Trophoblast cell (in vitro differentiated cells and primary cell): ENCODE results near the gene KRT13.

ENCODE experiments used
- DNase-seq, 2 donors: peaks; one replicate each; pipeline ENCODE4 v3.0.0-alpha.2; 2016
- H2AFZ ChIP-seq: 2 replicates; pipeline ENCODE4 v1.6.1; 2013; ENCODE audit warnings: low read length, moderate library complexity, mild to moderate bottlenecking; ENCODE audit not compliant: insufficient read depth, poor library complexity
- H2AK5ac ChIP-seq: 2 replicates; pipeline ENCODE4 v1.6.1; 2013; ENCODE audit warnings: mild to moderate bottlenecking, low read length
- H2BK120ac ChIP-seq: 2 replicates; pipeline ENCODE4 v1.6.1; 2013; ENCODE audit warnings: low read length, mild to moderate bottlenecking, moderate library complexity; ENCODE audit not compliant: insufficient read depth, poor library complexity
- H2BK12ac ChIP-seq: 2 replicates; pipeline ENCODE4 v1.6.1; 2013; ENCODE audit warnings: mild to moderate bottlenecking, low read length, moderate library complexity
- H2BK5ac ChIP-seq: 2 replicates; pipeline ENCODE4 v1.6.1; 2013; ENCODE audit warnings: low read length, low read depth, moderate library complexity, mild to moderate bottlenecking; ENCODE audit not compliant: poor library complexity
- H3K14ac ChIP-seq: 2 replicates; pipeline ENCODE4 v1.6.1; 2013; ENCODE audit warnings: mild to moderate bottlenecking, low read length
- H3K18ac ChIP-seq: 2 replicates; pipeline ENCODE4 v1.6.1; 2013; ENCODE audit warnings: mild to moderate bottlenecking, low read length
- H3K23ac ChIP-seq: 2 replicates; pipeline ENCODE4 v1.6.1; 2013; ENCODE audit warnings: low read length
- H3K27ac ChIP-seq: 2 replicates; pipeline ENCODE4 v1.5.1; 2013; ENCODE audit warnings: low read depth, mild to moderate bottlenecking, inconsistent platforms, low read length, moderate library complexity
- H3K27me3 ChIP-seq: 2 replicates; pipeline ENCODE4 v1.6.1; 2013; ENCODE audit warnings: inconsistent platforms, mild to moderate bottlenecking, low read length, moderate library complexity; ENCODE audit not compliant: insufficient read depth
- H3K36me3 ChIP-seq, 2 experiments: 1 replicate in 1 of 2; 2 replicates in 1 of 2; pipeline ENCODE4 v1.6.1; 2013; ENCODE audit warnings: low read length in 2 of 2, mild to moderate bottlenecking in 2 of 2, moderate library complexity in 1 of 2; ENCODE audit not compliant: insufficient read depth in 2 of 2, control insufficient read depth in 1 of 2
- H3K4ac ChIP-seq: 2 replicates; pipeline ENCODE4 v1.6.1; 2013; ENCODE audit warnings: low read depth, mild to moderate bottlenecking, low read length, moderate library complexity
- H3K4me1 ChIP-seq, 2 experiments: 1 replicate in 1 of 2; 2 replicates in 1 of 2; pipeline ENCODE4 v1.6.1; 2013; ENCODE audit warnings: low read length in 2 of 2, mild to moderate bottlenecking in 2 of 2, moderate library complexity in 1 of 2; ENCODE audit not compliant: insufficient read depth in 2 of 2, control insufficient read depth in 1 of 2
- H3K4me2 ChIP-seq: 2 replicates; pipeline ENCODE4 v1.6.1; 2013; ENCODE audit warnings: inconsistent platforms, mild to moderate bottlenecking, low read length, moderate library complexity
- H3K4me3 ChIP-seq: 2 replicates; pipeline ENCODE4 v1.5.1; 2013; ENCODE audit warnings: mild to moderate bottlenecking, low read depth, low read length, inconsistent platforms
- H3K79me1 ChIP-seq: one replicate; pipeline ENCODE4 v1.6.1; 2013; ENCODE audit warnings: low read length
- H3K79me2 ChIP-seq: 2 replicates; pipeline ENCODE4 v1.6.1; 2013; ENCODE audit warnings: low read length, mild to moderate bottlenecking; ENCODE audit not compliant: control insufficient read depth, insufficient read depth, poor library complexity
- H3K9ac ChIP-seq: 2 replicates; pipeline ENCODE4 v1.6.1; 2013; ENCODE audit warnings: mild to moderate bottlenecking, low read length
- H3K9me3 ChIP-seq: 2 replicates; pipeline ENCODE4 v1.6.1; 2013; ENCODE audit warnings: low read depth, mild to moderate bottlenecking, control low read depth, inconsistent platforms, low read length; ENCODE audit not compliant: insufficient read depth
- H4K12ac ChIP-seq: 2 replicates; pipeline ENCODE4 v1.6.1; 2013; ENCODE audit warnings: low read depth, mild to moderate bottlenecking, low read length, moderate library complexity
- H4K8ac ChIP-seq: 2 replicates; pipeline ENCODE4 v1.6.1; 2013; ENCODE audit warnings: low read depth, mild to moderate bottlenecking, low read length, moderate library complexity
- H4K91ac ChIP-seq: one replicate; pipeline ENCODE4 v1.6.1; 2013; ENCODE audit warnings: low read depth, mild to moderate bottlenecking, low read length, moderate library complexity
- WGBS: extraction: QIAGEN DNeasy Blood & Tissue Kit; methylation state at CpG from one replicate; pipeline ENCODE4 v1.1.7; 2013; ENCODE audit warnings: missing lambda C conversion rate; ENCODE audit not compliant: insufficient read length, insufficient coverage; ENCODE audit errors: extremely low coverage; 5-methylcytosine and 5-hydroxymethylcytosine counted together

KRT13 gene

DNA sequence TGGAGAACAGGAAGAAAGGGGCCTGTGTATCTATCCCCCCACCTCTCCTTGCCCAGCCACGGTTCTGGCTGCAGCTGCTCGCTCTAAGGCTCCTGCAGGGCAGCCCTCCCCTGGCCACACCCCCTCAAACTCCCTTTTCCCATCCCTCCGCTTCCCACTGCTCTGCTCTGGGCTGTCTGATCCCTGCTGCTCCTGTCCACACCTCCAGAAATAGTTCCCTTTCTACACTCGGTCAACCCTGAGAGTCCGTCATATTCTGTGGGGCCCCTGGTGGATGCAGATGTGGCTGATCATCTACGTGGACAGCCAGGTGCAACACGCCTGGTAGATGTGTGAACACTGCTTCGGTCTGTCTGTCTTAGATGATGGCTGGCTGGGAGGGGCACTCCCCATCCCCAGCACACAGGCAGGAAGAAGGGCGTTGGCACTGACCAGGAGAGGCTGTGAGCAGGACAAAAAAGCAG is 42.0 kb upstream of the KRT13 start:
- no CpG with 5 or more reads among the region's 9 CpGs for WGBS
- H2AFZ ChIP-seq, result no peak overlapping the region
- peak overlapping the region; percentile 85 for H2BK12ac ChIP-seq
- no peak overlapping the region for H4K8ac ChIP-seq
- no peaks in the 10 kb centered on the region for H3K9me3 ChIP-seq
- H4K12ac ChIP-seq, result no peak overlapping the region
- no peak overlapping the region for H3K4ac ChIP-seq
- no peak overlapping the region for H3K4me3 ChIP-seq
- H3K36me3 ChIP-seq, result no peaks in the 10 kb centered on the region
- peaks cover 11% of the 10 kb centered on the region for H3K79me1 ChIP-seq
- peaks cover 16 to 19% of the 10 kb centered on the region in 2 experiments for H3K4me1 ChIP-seq
- no peak overlapping the region for H3K23ac ChIP-seq
- H3K27me3 ChIP-seq, result no peaks in the 10 kb centered on the region
- no peak overlapping the region for H2BK120ac ChIP-seq
- H2AK5ac ChIP-seq, result peak overlapping the region; percentile 26
- no peak overlapping the region for H3K4me2 ChIP-seq
- H4K91ac ChIP-seq, result peak overlapping the region; percentile 94
- peaks cover 4% of the 10 kb centered on the region for H3K79me2 ChIP-seq
- no peak overlapping the region for H3K27ac ChIP-seq
- DNase-seq, result peak in 1 of 2 donors; percentile 32
- peak overlapping the region; percentile 53 for H3K18ac ChIP-seq
- H3K9ac ChIP-seq, result no peak overlapping the region
- H3K14ac ChIP-seq, result no peak overlapping the region
- no peak overlapping the region for H2BK5ac ChIP-seq

DNA sequence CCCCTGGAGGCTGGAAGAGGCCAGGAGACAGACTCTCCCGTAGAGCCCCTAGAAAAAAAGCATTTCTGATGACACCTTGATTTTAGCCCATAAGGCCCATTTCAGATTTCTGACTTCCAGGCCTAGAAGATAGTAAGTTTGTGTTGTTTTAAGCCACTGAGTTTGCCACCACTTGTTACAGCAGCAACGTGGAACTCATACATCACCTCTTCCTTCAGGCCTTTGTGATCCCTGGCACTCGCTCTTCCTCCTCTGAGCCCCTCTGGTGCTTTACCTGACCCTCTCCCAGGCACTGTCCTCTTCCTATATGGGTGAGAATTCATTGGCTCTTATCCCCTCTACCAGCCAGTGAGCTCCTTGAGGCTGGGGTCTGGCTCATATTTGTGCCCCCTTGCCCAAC is 41.4 kb upstream of the KRT13 start:
- no peak overlapping the region for H3K4me2 ChIP-seq
- no peak overlapping the region for H3K27ac ChIP-seq
- no peak overlapping the region for H2BK5ac ChIP-seq
- DNase-seq, result no peak
- no peak overlapping the region for H3K14ac ChIP-seq
- H2AFZ ChIP-seq, result no peak overlapping the region
- no peak overlapping the region for H4K12ac ChIP-seq
- H3K4ac ChIP-seq, result no peak overlapping the region
- WGBS, result no CpG with 5 or more reads among the region's 3 CpGs
- no peak overlapping the region for H4K91ac ChIP-seq
- H4K8ac ChIP-seq, result no peak overlapping the region
- no peak overlapping the region for H3K4me3 ChIP-seq
- no peaks in the 10 kb centered on the region for H3K9me3 ChIP-seq
- no peak overlapping the region for H3K18ac ChIP-seq
- H3K27me3 ChIP-seq, result no peaks in the 10 kb centered on the region
- peaks cover 16 to 19% of the 10 kb centered on the region in 2 experiments for H3K4me1 ChIP-seq
- no peak overlapping the region for H3K9ac ChIP-seq
- H3K36me3 ChIP-seq, result no peaks in the 10 kb centered on the region
- H3K23ac ChIP-seq, result no peak overlapping the region
- H2AK5ac ChIP-seq, result no peak overlapping the region
- peaks cover 11% of the 10 kb centered on the region for H3K79me1 ChIP-seq
- peaks cover 4% of the 10 kb centered on the region for H3K79me2 ChIP-seq
- H2BK12ac ChIP-seq, result no peak overlapping the region
- H2BK120ac ChIP-seq, result no peak overlapping the region

DNA sequence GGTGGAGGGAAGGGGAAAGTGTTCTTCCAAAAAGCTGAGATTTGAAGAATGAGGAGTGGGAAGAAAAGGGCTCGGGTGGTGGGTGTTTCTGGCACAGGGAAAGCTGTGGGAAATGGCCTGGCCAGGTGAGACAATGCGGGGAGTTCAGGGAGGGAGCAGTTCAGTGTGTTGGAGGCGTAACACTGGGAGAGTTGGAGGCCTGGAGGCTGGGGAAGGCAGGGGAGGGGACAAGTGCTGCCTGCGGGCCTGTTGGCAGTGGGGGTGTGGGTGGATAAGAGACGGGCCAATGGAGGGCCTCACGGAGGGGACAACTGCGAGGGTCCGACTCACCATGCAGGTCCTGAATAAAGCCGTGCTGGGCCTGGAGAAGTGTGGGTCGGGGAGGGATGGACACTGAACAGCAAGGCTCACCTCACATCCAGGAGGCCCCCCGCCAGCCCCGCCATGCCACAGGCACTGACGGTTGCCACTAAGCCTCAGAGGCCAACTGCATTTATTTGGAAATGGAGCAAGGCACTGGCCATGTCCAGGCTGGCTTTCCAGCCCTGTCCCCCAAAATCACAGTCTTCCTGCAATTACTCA is 40.5 kb upstream of the KRT13 start:
- H3K9me3 ChIP-seq, result no peaks in the 10 kb centered on the region
- H2BK12ac ChIP-seq, result peak overlapping the region; percentile 32
- no peak for DNase-seq
- H3K4me2 ChIP-seq, result no peak overlapping the region
- no peak overlapping the region for H3K9ac ChIP-seq
- H3K27me3 ChIP-seq, result no peaks in the 10 kb centered on the region
- H3K14ac ChIP-seq, result no peak overlapping the region
- no peak overlapping the region for H3K4ac ChIP-seq
- peaks cover 16 to 19% of the 10 kb centered on the region in 2 experiments for H3K4me1 ChIP-seq
- WGBS, result no CpG with 5 or more reads among the region's 13 CpGs
- H4K8ac ChIP-seq, result no peak overlapping the region
- no peaks in the 10 kb centered on the region for H3K36me3 ChIP-seq
- peaks cover 4% of the 10 kb centered on the region for H3K79me2 ChIP-seq
- H2AK5ac ChIP-seq, result no peak overlapping the region
- no peak overlapping the region for H4K12ac ChIP-seq
- H2BK120ac ChIP-seq, result no peak overlapping the region
- peaks cover 11% of the 10 kb centered on the region for H3K79me1 ChIP-seq
- no peak overlapping the region for H2AFZ ChIP-seq
- no peak overlapping the region for H3K4me3 ChIP-seq
- H4K91ac ChIP-seq, result no peak overlapping the region
- no peak overlapping the region for H2BK5ac ChIP-seq
- no peak overlapping the region for H3K23ac ChIP-seq
- no peak overlapping the region for H3K27ac ChIP-seq
- no peak overlapping the region for H3K18ac ChIP-seq

DNA sequence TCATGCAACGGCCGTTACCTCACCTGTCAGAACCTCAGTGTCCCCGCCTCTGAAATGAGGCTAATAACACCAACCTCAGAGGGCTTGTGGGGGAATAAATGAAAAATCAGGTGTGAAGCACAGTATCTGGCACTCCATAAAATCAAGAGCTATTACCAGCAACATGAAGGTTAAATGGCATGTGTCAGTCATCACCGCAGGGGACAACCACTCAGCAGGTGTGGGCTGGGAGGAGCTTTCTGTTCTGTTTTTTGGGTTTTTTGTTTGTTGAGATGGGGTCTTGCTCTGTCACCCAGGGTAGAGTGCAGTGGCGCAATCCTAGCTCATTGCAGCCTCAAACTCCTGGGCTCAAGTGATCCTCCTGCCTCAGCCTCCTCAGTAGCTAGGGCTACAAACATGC is 39.5 kb upstream of the KRT13 start:
- H3K14ac ChIP-seq, result no peak overlapping the region
- H3K27me3 ChIP-seq, result no peaks in the 10 kb centered on the region
- H4K91ac ChIP-seq, result no peak overlapping the region
- no peak overlapping the region for H3K9ac ChIP-seq
- no peak overlapping the region for H2BK120ac ChIP-seq
- peaks cover 4% of the 10 kb centered on the region for H3K79me2 ChIP-seq
- no peak overlapping the region for H2AFZ ChIP-seq
- peaks cover 11% of the 10 kb centered on the region for H3K79me1 ChIP-seq
- DNase-seq, result no peak
- no peaks in the 10 kb centered on the region for H3K9me3 ChIP-seq
- H3K4me2 ChIP-seq, result no peak overlapping the region
- H4K12ac ChIP-seq, result no peak overlapping the region
- H4K8ac ChIP-seq, result no peak overlapping the region
- no peak overlapping the region for H2BK12ac ChIP-seq
- H3K4ac ChIP-seq, result no peak overlapping the region
- H3K23ac ChIP-seq, result no peak overlapping the region
- peaks cover 17 to 23% of the 10 kb centered on the region in 2 experiments for H3K4me1 ChIP-seq
- H3K27ac ChIP-seq, result no peak overlapping the region
- no peak overlapping the region for H2BK5ac ChIP-seq
- whole genome bisulfite sequencing, result no CpG with 5 or more reads among the region's 5 CpGs
- no peak overlapping the region for H3K18ac ChIP-seq
- no peak overlapping the region for H3K4me3 ChIP-seq
- H3K36me3 ChIP-seq, result no peaks in the 10 kb centered on the region
- H2AK5ac ChIP-seq, result no peak overlapping the region
